Activated naive CD4-positive, alpha-beta T cell treated with anti-CD3 and anti-CD28 coated beads, Interleukin-2, amount 50 U/mL, for 24 hours (primary cell): ENCODE results near the gene MLLT6.

ENCODE experiments used
- H3K27ac Mint-ChIP-seq: one replicate; pipeline ENCODE4 v1.8.0; 2021; ENCODE audit warnings: mild to moderate bottlenecking, mixed read lengths
- H3K27me3 Mint-ChIP-seq: one replicate; pipeline ENCODE4 v1.8.0; 2021; ENCODE audit warnings: mixed read lengths
- H3K36me3 Mint-ChIP-seq: one replicate; pipeline ENCODE4 v1.8.0; 2021; ENCODE audit warnings: mixed read lengths
- H3K4me1 Mint-ChIP-seq: one replicate; pipeline ENCODE4 v1.8.0; 2021; ENCODE audit warnings: mixed read lengths
- H3K4me3 Mint-ChIP-seq: one replicate; pipeline ENCODE4 v1.8.0; 2021; ENCODE audit warnings: mild to moderate bottlenecking, mixed read lengths
- H3K9me3 Mint-ChIP-seq: one replicate; pipeline ENCODE4 v1.8.0; 2021; ENCODE audit warnings: mixed read lengths

Gene MLLT6

GRCh38 chr17:38701504-38702165, 3.4 kb upstream of the MLLT6 start:
- no peaks in the 10 kb centered on the region for H3K9me3 Mint-ChIP-seq
- peaks cover 3% of the 10 kb centered on the region for H3K36me3 Mint-ChIP-seq
- H3K4me1 Mint-ChIP-seq, result peaks cover 42% of the 10 kb centered on the region
- H3K4me3 Mint-ChIP-seq, result peak overlapping the region; percentile 88
- H3K27ac Mint-ChIP-seq, result peak overlapping the region; percentile 98
- H3K27me3 Mint-ChIP-seq, result no peaks in the 10 kb centered on the region

- Mint-ChIP-seq H3K27ac (peak overlapping the region; percentile 100), H3K27me3 (no peaks in the 10 kb centered on the region), H3K4me3 (peak overlapping the region; percentile 97), H3K4me1 (peaks cover 39% of the 10 kb centered on the region), H3K36me3 (peaks cover 6% of the 10 kb centered on the region), H3K9me3 (no peaks in the 10 kb centered on the region)
These were observed 2.7 kb upstream of the MLLT6 start for GRCh38 chr17:38702166-38702915.

- Mint-ChIP-seq H3K27me3 (no peaks in the 10 kb centered on the region), H3K4me3 (peak overlapping the region; percentile 97), H3K27ac (peak overlapping the region; percentile 100), H3K4me1 (peaks cover 40% of the 10 kb centered on the region), H3K36me3 (peaks cover 9% of the 10 kb centered on the region), H3K9me3 (no peaks in the 10 kb centered on the region)
These were observed 1.9 kb upstream of the MLLT6 start for GRCh38 chr17:38702916-38703741.

- H3K9me3 Mint-ChIP-seq, result no peaks in the 10 kb centered on the region
- peaks cover 42% of the 10 kb centered on the region for H3K4me1 Mint-ChIP-seq
- no peaks in the 10 kb centered on the region for H3K27me3 Mint-ChIP-seq
- peak overlapping the region; percentile 97 for H3K4me3 Mint-ChIP-seq
- H3K27ac Mint-ChIP-seq, result peak overlapping the region; percentile 100
- peaks cover 11% of the 10 kb centered on the region for H3K36me3 Mint-ChIP-seq
These were observed 1.1 kb upstream of the MLLT6 start for GRCh38 chr17:38703742-38704605.

GRCh38 chr17:38705523-38705802, 390 bp downstream of the MLLT6 start:
- Mint-ChIP-seq H3K36me3 (peaks cover 14% of the 10 kb centered on the region), H3K4me1 (peaks cover 44% of the 10 kb centered on the region), H3K9me3 (no peaks in the 10 kb centered on the region), H3K27me3 (no peaks in the 10 kb centered on the region), H3K4me3 (peak overlapping the region; percentile 97), H3K27ac (no peak overlapping the region)

GRCh38 chr17:38705803-38706504, 881 bp downstream of the MLLT6 start:
- no peaks in the 10 kb centered on the region for H3K9me3 Mint-ChIP-seq
- H3K4me3 Mint-ChIP-seq, result peak overlapping the region; percentile 97
- H3K27ac Mint-ChIP-seq, result peak overlapping the region; percentile 92
- peaks cover 46% of the 10 kb centered on the region for H3K4me1 Mint-ChIP-seq
- no peaks in the 10 kb centered on the region for H3K27me3 Mint-ChIP-seq
- H3K36me3 Mint-ChIP-seq, result peaks cover 15% of the 10 kb centered on the region

- H3K9me3 Mint-ChIP-seq, result no peaks in the 10 kb centered on the region
- no peaks in the 10 kb centered on the region for H3K27me3 Mint-ChIP-seq
- peak overlapping the region; percentile 92 for H3K27ac Mint-ChIP-seq
- H3K4me3 Mint-ChIP-seq, result peak overlapping the region; percentile 97
- peaks cover 46% of the 10 kb centered on the region for H3K4me1 Mint-ChIP-seq
- H3K36me3 Mint-ChIP-seq, result peaks cover 15% of the 10 kb centered on the region
These were observed 1.6 kb downstream of the MLLT6 start for GRCh38 chr17:38706505-38707216.

- H3K4me3 Mint-ChIP-seq, result peak overlapping the region; percentile 97
- H3K27me3 Mint-ChIP-seq, result no peaks in the 10 kb centered on the region
- H3K27ac Mint-ChIP-seq, result peak overlapping the region; percentile 95
- H3K4me1 Mint-ChIP-seq, result peaks cover 52% of the 10 kb centered on the region
- no peaks in the 10 kb centered on the region for H3K9me3 Mint-ChIP-seq
- H3K36me3 Mint-ChIP-seq, result peaks cover 15% of the 10 kb centered on the region
These were observed 2.7 kb downstream of the MLLT6 start for GRCh38 chr17:38707678-38708351.

- H3K27ac Mint-ChIP-seq, result peak overlapping the region; percentile 84
- H3K9me3 Mint-ChIP-seq, result no peaks in the 10 kb centered on the region
- H3K4me3 Mint-ChIP-seq, result no peak overlapping the region
- H3K4me1 Mint-ChIP-seq, result peaks cover 55% of the 10 kb centered on the region
- no peaks in the 10 kb centered on the region for H3K27me3 Mint-ChIP-seq
- peaks cover 15% of the 10 kb centered on the region for H3K36me3 Mint-ChIP-seq
These were observed 4.2 kb downstream of the MLLT6 start for GRCh38 chr17:38709104-38709820.

- Mint-ChIP-seq H3K4me1 (peaks cover 60% of the 10 kb centered on the region), H3K27me3 (no peaks in the 10 kb centered on the region), H3K9me3 (no peaks in the 10 kb centered on the region), H3K36me3 (peaks cover 19% of the 10 kb centered on the region), H3K4me3 (no peak overlapping the region), H3K27ac (peak overlapping the region; percentile 84)
These were observed 5.0 kb downstream of the MLLT6 start for GRCh38 chr17:38709864-38710603.

- Mint-ChIP-seq H3K27ac (peak overlapping the region; percentile 69), H3K27me3 (no peaks in the 10 kb centered on the region), H3K4me3 (no peak overlapping the region), H3K9me3 (no peaks in the 10 kb centered on the region), H3K36me3 (peaks cover 19% of the 10 kb centered on the region), H3K4me1 (peaks cover 65% of the 10 kb centered on the region)
These were observed 5.5 kb downstream of the MLLT6 start for GRCh38 chr17:38710604-38710962.

- H3K27me3 Mint-ChIP-seq, result no peaks in the 10 kb centered on the region
- H3K27ac Mint-ChIP-seq, result peak overlapping the region; percentile 35
- H3K36me3 Mint-ChIP-seq, result peaks cover 19% of the 10 kb centered on the region
- H3K9me3 Mint-ChIP-seq, result no peaks in the 10 kb centered on the region
- no peak overlapping the region for H3K4me3 Mint-ChIP-seq
- H3K4me1 Mint-ChIP-seq, result peaks cover 69% of the 10 kb centered on the region
These were observed 5.9 kb downstream of the MLLT6 start for GRCh38 chr17:38710985-38711384.
